PC-9 (cell line): ENCODE measurements around the gene ZMIZ1.

ENCODE experiments used
- CTCF ChIP-seq: fragments of 200-600 bp; sonication (generic); conservative IDR thresholded peaks from 2 replicates; pipeline ENCODE4 v1.6.1; 2017; ENCODE audit warnings: mixed run types, antibody characterized with exemption, mild to moderate bottlenecking, moderate library complexity
- EZH2 ChIP-seq: fragments of 200-600 bp; sonication (generic); IDR thresholded peaks from 2 replicates; pipeline ENCODE4 v1.8.0; 2017; ENCODE audit warnings: antibody characterized with exemption, low read depth

- TF ChIP-seq CTCF (no peak), EZH2 (no peak)
Observed at GRCh38 chr10:79283616-79284015, 214.8 kb downstream of the ZMIZ1 start.
